ENCODE results near the gene FMOD. TPM values are rescaled to one million over a fixed set of nuclear protein-coding genes. Genes with fewer than 3 reads are reported as not detected.
"Not testable (repeated sequence)": the region's sequence is repeated elsewhere in the genome, so short reads cannot be mapped to it uniquely, and the experiment has no call there.

The FMOD gene
- total and polyA plus RNA-seq, 2 donors (not counting 3 experiments of a cell fraction or from before 2014, with no cell fraction given): 0.11 to 0.12 TPM

GRCh38 chr1:203300441-203301330 lies 50.2 kb downstream of the FMOD start:
- no peaks in the 10 kb centered on the region for H3K9me3 ChIP-seq (replicated peaks; ENCODE audit: control insufficient read depth, insufficient read depth, low read length)
- ChIA-PET CTCF (interaction anchor here (2.5 to 3.3 kb wide), 2 partner anchors 28 to 33 kb away, joined by 9 to 17 read pairs; no protein-coding TSS in a partner anchor), POLR2A (no interaction called here)
- peaks cover 3% of the 10 kb centered on the region for H3K4me1 ChIP-seq (ENCODE audit: control insufficient read depth, extremely low read depth, insufficient read depth, low read length)
- H3K79me2 ChIP-seq (ENCODE audit: control insufficient read depth, insufficient read depth, low read length): no peaks in the 10 kb centered on the region
- DNase-seq (ENCODE audit: low read depth, low spot score) (no peak), FAIRE-seq (no peak)
- intact Hi-C loops (cut with micrococcal nuclease) (no loop called here), dilution Hi-C loops (cut with MboI; ENCODE audit: extremely low pct_ligation_motif_present, low sequenced_read_pairs) (no loop called here)
- H3K9me1 ChIP-seq (replicated peaks; ENCODE audit: control insufficient read depth, extremely low read depth, insufficient read depth, low read length): no peaks in the 10 kb centered on the region
- H3K27me3 ChIP-seq (ENCODE audit: control insufficient read depth in 2 of 2, insufficient read depth in 2 of 2, low read length in 2 of 2): peaks cover 11 to 24% of the 10 kb centered on the region in 2 experiments
- TF ChIP-seq POLR2A (IDR thresholded peaks at IDR 0.05; ENCODE audit: low read depth, low read length) (no peak), EZH2 (IDR thresholded peaks at IDR 0.05; ENCODE audit: borderline replicate concordance, low read depth, low read length, severe bottlenecking) (no peak), GATA2 (IDR thresholded peaks at IDR 0.05; ENCODE audit: insufficient read depth, insufficient read length, low read depth, low read length) (no peak), POLR2AphosphoS5 (IDR thresholded peaks at IDR 0.05; ENCODE audit: insufficient read depth, low read depth, low read length) (no peak), CTCF (IDR thresholded peaks at IDR 0.05; ENCODE audit: extremely low read depth in 1 of 2, insufficient read depth in 1 of 2, low read depth in 1 of 2, low read length in 2 of 2) (no peak), MAX (IDR thresholded peaks at IDR 0.05; ENCODE audit: insufficient read depth, insufficient read length) (no peak), FOS (IDR thresholded peaks at IDR 0.05; ENCODE audit: borderline replicate concordance, insufficient read depth, low read length) (no peak), MYC (IDR thresholded peaks at IDR 0.05; ENCODE audit: low read depth, low read length) (no peak), JUN (IDR thresholded peaks at IDR 0.05; ENCODE audit: borderline replicate concordance, insufficient read depth, insufficient read length, low read depth) (no peak)
- H3K36me3 ChIP-seq (ENCODE audit: control insufficient read depth in 2 of 2, extremely low read depth in 1 of 2, insufficient read depth in 2 of 2, low read length in 2 of 2): no peaks in the 10 kb centered on the region
- no TSS peak for BruUV-seq (replicated peaks)
- H3K27ac ChIP-seq (ENCODE audit: insufficient read depth, low read depth, low read length): no peak overlapping the region
- H3K9ac ChIP-seq (replicated peaks; ENCODE audit: extremely low read depth, insufficient read depth, low read length): no peak overlapping the region
- H3K4me2 ChIP-seq (ENCODE audit: insufficient read depth, low read length): no peak overlapping the region
- H2AFZ ChIP-seq (ENCODE audit: low read depth, low read length): no peak overlapping the region
- H4K20me1 ChIP-seq (replicated peaks; ENCODE audit: control insufficient read depth, extremely low read depth, insufficient read depth, low read length): no peaks in the 10 kb centered on the region
- H3K4me3 ChIP-seq (replicated peaks in 1 of 3; ENCODE audit: insufficient read depth in 1 of 3, low read depth in 1 of 3, low read length in 3 of 3): no peak overlapping the region

- FAIRE-seq; intact Hi-C loops (cut with micrococcal nuclease); BruUV-seq (replicated peaks): not testable (repeated sequence)
Measured at GRCh38 chr1:203299719-203300429, 51.0 kb downstream of the FMOD start.

More at GRCh38 chr1:203299719-203300429, 51.0 kb downstream of the FMOD start:
- H3K9me1 ChIP-seq (replicated peaks; ENCODE audit: control insufficient read depth, extremely low read depth, insufficient read depth, low read length); H2AFZ ChIP-seq (ENCODE audit: low read depth, low read length); H3K4me2 ChIP-seq (ENCODE audit: insufficient read depth, low read length); H3K4me3 ChIP-seq (replicated peaks in 1 of 3; ENCODE audit: insufficient read depth in 1 of 3, low read depth in 1 of 3, low read length in 3 of 3); H3K36me3 ChIP-seq (ENCODE audit: control insufficient read depth in 2 of 2, extremely low read depth in 1 of 2, insufficient read depth in 2 of 2, low read length in 2 of 2); H3K4me1 ChIP-seq (ENCODE audit: control insufficient read depth, extremely low read depth, insufficient read depth, low read length); POLR2A ChIA-PET; H4K20me1 ChIP-seq (replicated peaks; ENCODE audit: control insufficient read depth, extremely low read depth, insufficient read depth, low read length); H3K27ac ChIP-seq (ENCODE audit: insufficient read depth, low read depth, low read length); H3K9ac ChIP-seq (replicated peaks; ENCODE audit: extremely low read depth, insufficient read depth, low read length); DNase-seq (ENCODE audit: low read depth, low spot score); dilution Hi-C loops (cut with MboI; ENCODE audit: extremely low pct_ligation_motif_present, low sequenced_read_pairs); H3K9me3 ChIP-seq (replicated peaks; ENCODE audit: control insufficient read depth, insufficient read depth, low read length); H3K79me2 ChIP-seq (ENCODE audit: control insufficient read depth, insufficient read depth, low read length): not testable (repeated sequence)
- peaks cover 11 to 24% of the 10 kb centered on the region in 2 experiments for H3K27me3 ChIP-seq (ENCODE audit: control insufficient read depth in 2 of 2, insufficient read depth in 2 of 2, low read length in 2 of 2)
- CTCF ChIA-PET: interaction anchor here (0.6 to 3.3 kb wide), 3 partner anchors 27 to 38 kb away, joined by 5 to 17 read pairs (median 9); no protein-coding TSS in a partner anchor
